HG03354 (cell line): ENCODE measurements around the gene ALKBH4.
"Not testable (repeated sequence)": the region's sequence is repeated elsewhere in the genome, so short reads cannot be mapped to it uniquely, and the experiment has no call there.

Source experiments
- ATAC-seq: cut with Tn5 transposase; IDR thresholded peaks from one replicate; pipeline ENCODE4 v1.9.1; 2021; ENCODE audit warnings: mild to moderate bottlenecking; ENCODE audit not compliant: unreplicated experiment, poor library complexity, severe bottlenecking

ALKBH4 gene

GRCh38 chr7:102457352-102457924 lies 7.2 kb downstream of the ALKBH4 start:
- ATAC-seq = no peak

GRCh38 chr7:102456327-102456726 lies 8.3 kb downstream of the ALKBH4 start:
- ATAC-seq = no peak

GRCh38 chr7:102455596-102455995 lies 9.1 kb downstream of the ALKBH4 start:
- no peak for ATAC-seq

- not testable (repeated sequence) for ATAC-seq
These were observed 9.7 kb downstream of the ALKBH4 start for GRCh38 chr7:102454932-102455331.

DNA sequence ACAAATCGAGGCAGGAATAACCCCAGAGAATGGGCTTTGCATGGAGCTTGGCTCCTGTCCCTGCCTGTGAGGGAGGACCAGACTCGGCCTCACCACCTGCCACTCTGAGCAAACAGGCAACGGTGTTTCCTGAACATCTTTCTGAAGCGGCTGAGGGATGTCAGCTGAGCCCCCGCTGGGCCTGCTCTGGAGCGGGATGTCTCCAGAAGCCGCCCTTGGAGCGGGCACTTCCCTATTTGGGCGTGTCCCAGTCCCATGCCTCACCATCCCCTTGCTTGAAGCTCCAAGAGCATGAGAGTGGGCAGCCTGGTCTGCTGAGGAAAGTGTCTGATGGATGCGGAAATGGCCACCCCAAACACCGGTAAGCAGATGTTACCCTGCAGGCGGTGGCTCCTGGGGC lies 10.2 kb downstream of the ALKBH4 start:
- ATAC-seq = no peak

DNA sequence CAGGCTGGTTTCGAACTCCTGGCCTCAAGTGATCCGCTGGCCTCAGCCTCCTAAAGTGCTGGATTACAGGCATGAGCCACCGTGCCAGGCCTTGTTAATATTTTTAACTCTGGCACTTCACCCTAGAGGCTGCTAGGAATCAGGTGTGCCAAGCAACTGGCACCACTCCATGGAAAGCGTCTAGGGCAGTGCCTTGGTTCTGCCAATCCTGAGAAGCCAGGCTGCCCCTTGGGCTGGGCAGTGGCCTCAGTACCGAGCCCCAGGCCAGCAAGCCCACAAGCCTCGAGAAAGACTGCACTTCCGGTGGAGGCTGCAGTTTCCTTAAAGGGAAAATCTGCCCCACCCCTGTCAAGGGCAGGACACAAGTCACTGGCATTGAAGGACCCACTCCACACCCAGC lies 11.3 kb downstream of the ALKBH4 start:
- no peak for ATAC-seq

GRCh38 chr7:102452451-102452850 lies 12.2 kb downstream of the ALKBH4 start:
- ATAC-seq = no peak

DNA sequence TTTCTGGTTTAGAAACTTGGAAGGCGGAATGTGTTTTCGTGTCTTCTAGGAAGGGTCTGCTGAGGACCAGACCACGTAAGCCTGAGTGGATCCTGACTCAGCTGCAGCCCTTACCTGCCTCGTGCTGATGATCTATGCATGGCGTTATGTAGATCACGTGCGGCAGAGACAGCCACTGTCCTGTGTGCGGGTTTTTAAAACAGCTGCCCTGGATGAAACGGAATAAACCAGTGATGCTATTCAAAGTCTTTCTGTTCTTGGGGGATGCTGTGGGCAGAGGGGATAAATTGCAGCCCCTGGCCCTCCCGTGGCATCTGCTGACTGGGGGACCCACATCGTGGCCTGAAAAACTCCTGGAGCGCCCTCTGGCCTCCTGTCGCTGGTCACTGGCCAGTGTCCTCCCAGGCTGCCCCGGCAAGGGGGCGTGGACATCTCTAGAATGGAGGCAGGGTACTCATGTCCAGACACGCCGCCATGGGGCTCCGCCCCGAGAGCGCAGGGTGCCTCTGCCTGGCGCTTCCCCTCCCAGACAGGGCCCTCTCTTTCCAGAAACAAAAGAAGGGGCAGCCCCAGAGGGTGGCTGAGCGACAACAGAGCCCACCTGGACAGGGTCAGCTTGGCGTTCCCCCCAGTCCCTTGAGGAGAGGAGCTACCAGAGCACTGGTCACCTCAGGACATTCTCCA lies 13.2 kb downstream of the ALKBH4 start:
- ATAC-seq = no peak

DNA sequence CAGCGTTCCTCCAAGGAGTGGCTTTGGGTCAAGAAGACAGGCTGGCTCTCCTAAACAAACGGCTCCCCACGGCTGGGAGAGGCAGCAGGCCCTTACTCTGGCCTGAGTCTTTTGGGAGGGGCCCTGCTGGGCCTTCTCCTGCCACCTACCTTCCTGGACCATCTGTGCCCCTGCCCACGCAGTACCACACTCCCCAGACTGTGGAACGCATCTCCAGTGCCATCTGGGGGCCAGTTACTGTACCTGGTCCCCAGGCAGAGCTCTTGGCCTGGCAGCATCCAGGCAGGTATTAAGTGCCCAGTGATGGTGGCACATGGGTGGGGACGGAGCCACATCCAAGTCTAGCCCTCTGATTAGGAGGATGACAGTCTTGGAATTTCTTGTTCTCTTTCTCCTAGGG lies 14.4 kb downstream of the ALKBH4 start:
- no peak for ATAC-seq

DNA sequence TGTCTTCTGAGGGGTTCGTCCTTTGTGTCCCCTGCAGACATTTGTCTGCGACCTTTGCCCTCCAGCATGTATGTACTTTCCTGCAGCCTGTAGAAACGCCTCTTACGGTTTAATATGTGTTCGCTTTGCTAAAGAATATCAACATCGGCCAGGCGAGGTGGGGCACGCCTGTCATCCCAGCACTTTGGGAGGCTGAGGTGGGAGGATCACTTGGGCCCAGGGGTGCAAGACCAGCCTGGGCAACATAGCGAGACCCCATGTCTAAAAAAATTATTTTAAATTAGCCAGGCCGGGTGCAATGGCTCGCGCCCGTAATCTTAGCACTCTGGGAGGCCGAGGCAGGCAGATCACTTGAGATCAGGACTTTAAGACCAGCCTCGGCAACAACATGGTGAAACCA lies 15.5 kb downstream of the ALKBH4 start:
- no peak for ATAC-seq

GRCh38 chr7:102447311-102447710 lies 17.4 kb downstream of the ALKBH4 start:
- no peak for ATAC-seq

DNA sequence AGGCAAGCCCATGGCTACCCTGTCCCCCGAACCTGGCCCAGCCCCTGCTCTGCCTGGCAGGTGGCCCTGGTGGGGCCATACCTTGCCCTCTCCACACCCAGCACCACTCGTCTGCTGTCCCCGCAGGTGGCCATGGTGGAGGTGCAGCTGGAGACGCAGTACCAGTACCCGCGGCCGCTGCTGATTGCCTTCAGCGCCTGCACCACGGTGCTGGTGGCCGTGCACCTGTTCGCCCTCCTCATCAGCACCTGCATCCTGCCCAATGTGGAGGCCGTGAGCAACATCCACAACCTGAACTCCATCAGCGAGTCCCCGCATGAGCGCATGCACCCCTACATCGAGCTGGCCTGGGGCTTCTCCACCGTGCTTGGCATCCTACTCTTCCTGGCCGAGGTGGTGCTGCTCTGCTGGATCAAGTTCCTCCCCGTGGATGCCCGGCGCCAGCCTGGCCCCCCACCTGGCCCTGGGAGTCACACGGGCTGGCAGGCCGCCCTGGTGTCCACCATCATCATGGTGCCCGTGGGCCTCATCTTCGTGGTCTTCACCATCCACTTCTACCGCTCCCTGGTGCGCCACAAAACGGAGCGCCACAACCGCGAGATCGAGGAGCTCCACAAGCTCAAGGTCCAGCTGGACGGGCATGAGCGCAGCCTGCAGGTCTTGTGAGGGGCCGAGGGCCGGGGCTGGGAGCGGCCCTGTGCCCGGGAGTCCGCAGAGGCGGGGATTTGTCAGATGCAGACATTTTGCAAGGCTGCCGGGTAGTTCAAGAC lies 18.1 kb downstream of the ALKBH4 start:
- no peak for ATAC-seq

DNA sequence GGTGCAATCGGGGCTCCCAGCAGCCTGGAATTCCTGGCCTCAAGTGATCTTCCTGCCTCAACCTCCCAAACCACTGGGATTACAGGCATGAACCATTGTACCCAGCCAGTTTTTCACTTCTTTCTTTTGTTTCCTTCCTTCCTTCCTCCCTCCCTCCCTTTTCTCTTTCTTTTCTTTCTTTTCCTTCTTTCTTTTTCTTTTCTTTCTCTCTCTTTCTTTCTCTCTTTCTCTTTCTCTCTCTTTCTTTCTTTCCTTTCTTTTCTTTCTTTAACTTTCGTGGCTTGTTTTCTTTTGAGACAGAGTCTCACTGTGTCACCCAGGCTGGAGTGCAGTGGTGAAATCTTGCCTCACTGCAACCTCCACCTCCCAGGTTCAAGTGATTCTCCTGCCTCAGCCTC lies 19.0 kb downstream of the ALKBH4 start:
- ATAC-seq = no peak

GRCh38 chr7:102444961-102445673 lies 19.5 kb downstream of the ALKBH4 start:
- ATAC-seq = peak; percentile 49

- no peak for ATAC-seq
These were observed 24.5 kb downstream of the ALKBH4 start for GRCh38 chr7:102439963-102440795.

DNA sequence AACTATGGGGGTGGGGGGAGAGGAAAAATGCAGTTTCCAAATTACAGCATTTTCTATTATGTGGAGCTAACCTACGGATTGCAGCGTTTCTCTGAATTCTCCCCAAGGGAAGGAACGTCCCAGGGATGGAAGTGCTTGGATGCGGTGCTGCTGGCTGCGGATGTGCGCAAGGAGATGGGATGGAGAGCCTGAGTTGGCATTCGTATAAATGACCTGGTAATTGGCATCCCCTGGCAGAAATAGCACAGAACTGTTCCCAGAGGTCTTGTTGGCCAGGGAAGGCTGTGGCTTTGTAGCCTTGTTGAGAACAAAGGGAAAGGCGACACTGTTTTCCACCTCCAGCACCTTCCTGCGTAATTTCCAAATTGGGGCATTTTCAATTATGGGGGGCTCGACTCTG lies 28.5 kb downstream of the ALKBH4 start:
- no peak for ATAC-seq

DNA sequence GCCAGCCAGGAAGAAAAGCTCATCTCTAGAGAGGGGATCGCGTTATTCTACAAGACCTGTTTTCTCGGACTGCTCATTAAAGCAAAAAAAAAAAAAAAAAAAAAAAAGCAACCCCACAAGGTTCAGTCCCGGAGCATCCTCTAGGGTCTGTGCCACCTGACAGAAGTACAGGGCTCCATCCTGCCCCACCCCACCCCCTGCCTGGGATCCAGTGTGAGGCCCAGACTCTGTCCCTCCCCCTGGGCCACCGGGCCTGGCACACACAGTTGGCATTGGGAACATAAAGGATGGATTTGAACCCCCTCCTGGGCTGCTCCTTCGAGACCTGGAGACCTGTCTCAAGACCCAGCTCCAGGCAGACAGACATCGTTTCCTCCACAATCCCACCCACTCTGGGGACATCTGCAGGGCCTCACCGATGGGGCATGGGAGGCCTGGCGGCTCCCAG lies 30.6 kb downstream of the ALKBH4 start:
- ATAC-seq = peak; percentile 13

- ATAC-seq = peak; percentile 67
These were observed 31.2 kb downstream of the ALKBH4 start, which contains the start of gene ORAI2 for GRCh38 chr7:102433219-102434038. Gene ORAI2 (plus strand): TSS chr7:102433575. CDS start chr7:102438957, 5,382 bp downstream.
